RKO (cell line): ENCODE data around the gene RIMKLA.
A peak's percentile ranks its signal among the peaks of the same experiment; 100 is the strongest.

Experiments
- DNase-seq: peaks from one replicate; pipeline ENCODE4 v3.0.0-alpha.2; 2016; ENCODE audit warnings: low spot score

Gene RIMKLA

GRCh38 chr1:42430286-42431135 is 49.9 kb downstream of the RIMKLA start:
- DNase-seq, result peak; percentile 24

GRCh38 chr1:42431514-42431913 is 50.9 kb downstream of the RIMKLA start:
- no peak for DNase-seq

- no peak for DNase-seq
Measured at GRCh38 chr1:42432714-42433113, 52.1 kb downstream of the RIMKLA start.

GRCh38 chr1:42433369-42433768 is 52.8 kb downstream of the RIMKLA start:
- no peak for DNase-seq

GRCh38 chr1:42434340-42434739 is 53.7 kb downstream of the RIMKLA start:
- no peak for DNase-seq

GRCh38 chr1:42439940-42440339 is 59.3 kb downstream of the RIMKLA start:
- DNase-seq, result peak; percentile 76

GRCh38 chr1:42442662-42443061 is 62.1 kb downstream of the RIMKLA start:
- DNase-seq, result no peak

GRCh38 chr1:42449256-42449655 is 68.7 kb downstream of the RIMKLA start:
- DNase-seq, result no peak

- no peak for DNase-seq
Measured at GRCh38 chr1:42450061-42450460, 69.5 kb downstream of the RIMKLA start.

- DNase-seq, result no peak
Measured at GRCh38 chr1:42453386-42453785, 72.8 kb downstream of the RIMKLA start.

DNA sequence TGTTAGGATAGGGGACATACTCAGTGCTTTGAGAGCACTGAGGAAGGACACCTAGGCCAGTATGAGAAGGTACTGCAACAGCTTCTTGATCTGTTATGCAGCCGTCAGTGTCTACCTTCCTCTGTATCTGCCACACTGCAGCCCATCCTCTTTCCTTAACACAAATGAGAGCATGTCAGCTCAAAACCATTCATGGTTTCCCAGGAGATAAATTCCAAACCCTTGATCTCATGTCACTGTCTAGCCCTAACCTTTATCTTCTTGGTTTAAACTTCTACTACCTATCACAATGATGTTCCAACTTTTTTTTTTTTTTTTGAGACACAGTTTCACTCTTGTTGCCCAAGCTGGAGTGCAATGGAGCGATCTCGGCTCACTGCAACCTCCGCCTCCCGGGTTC is 73.8 kb downstream of the RIMKLA start:
- no peak for DNase-seq

DNA sequence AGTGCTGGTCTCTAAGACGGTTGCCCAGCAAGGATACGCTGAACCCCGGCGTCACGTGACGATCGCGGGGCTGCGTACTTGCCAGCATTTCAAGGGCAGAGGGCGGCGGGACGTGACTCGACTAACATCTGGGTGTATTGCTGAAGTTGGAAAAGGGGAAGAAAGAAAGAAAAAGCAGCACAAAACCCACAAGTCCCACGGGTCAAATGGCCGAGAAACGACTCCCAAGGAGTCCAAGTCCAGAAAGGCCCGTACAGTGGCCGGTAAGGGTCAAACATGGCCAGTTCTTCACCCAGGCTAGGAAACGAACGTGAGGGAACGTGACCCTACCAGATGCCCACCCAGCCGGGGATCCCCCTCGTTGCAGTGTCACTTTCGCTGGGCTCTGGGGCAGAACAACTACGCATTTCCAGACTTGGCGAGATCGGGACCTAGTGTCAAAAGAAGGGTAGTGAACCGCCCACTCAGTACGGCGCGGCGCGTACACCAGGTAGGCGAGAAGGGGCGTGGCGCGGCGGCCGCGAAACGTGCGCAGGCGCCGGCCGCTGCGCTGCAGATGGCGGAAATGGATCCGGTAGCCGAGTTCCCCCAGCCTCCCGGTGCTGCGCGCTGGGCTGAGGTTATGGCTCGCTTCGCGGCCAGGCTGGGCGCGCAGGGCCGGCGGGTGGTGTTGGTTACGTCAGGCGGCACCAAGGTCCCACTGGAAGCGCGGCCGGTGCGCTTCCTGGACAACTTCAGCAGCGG is 75.6 kb downstream of the RIMKLA start, which contains the start of the genes PPCS and ZMYND12:
PPCS (plus strand) TSS at position 534 of the 744 bp plus-strand sequence; CDS start at position 557, 23 bp downstream.
ZMYND12 (minus strand) TSS at position 13 of the 744 bp plus-strand sequence. CDS start 25 bp downstream, outside the sequence.
- DNase-seq, result peak; percentile 89

DNA sequence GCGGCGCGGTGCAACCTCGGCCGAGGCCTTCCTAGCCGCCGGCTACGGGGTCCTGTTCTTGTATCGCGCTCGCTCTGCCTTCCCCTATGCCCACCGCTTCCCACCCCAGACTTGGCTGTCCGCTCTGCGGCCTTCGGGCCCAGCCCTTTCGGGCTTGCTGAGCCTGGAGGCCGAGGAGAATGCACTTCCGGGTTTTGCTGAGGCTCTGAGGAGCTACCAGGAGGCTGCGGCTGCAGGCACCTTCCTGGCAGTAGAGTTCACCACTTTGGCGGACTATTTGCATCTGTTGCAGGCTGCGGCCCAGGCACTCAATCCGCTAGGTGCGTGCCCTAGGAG is 76.1 kb downstream of the RIMKLA start:
- peak; percentile 74 for DNase-seq

DNA sequence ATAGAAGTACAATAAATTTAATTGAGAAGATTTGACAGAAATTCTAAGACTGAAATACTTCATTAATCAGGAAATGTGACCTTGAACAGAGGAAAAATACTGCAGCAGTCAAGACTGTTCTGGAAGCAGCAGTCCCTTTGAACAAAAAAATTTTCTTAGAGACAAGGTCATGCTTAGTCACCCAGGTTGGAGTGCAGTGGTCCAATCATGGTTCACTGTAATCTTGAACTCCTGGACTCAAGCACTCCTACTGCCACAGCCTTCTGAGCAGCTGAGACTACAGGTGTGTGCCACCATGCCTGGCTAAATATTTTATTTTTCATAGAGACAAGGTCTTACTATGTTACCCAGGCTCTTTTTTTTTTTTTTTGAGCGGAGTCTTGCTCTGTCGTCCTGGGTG is 80.6 kb downstream of the RIMKLA start:
- peak; percentile 29 for DNase-seq

- DNase-seq, result peak; percentile 99
Measured at GRCh38 chr1:42462828-42463763, 82.5 kb downstream of the RIMKLA start, which contains the start of gene CCDC30. TSS of gene CCDC30 (plus strand) at chr1:42463286. CDS start at chr1:42480552, 17,266 bp downstream.

DNA sequence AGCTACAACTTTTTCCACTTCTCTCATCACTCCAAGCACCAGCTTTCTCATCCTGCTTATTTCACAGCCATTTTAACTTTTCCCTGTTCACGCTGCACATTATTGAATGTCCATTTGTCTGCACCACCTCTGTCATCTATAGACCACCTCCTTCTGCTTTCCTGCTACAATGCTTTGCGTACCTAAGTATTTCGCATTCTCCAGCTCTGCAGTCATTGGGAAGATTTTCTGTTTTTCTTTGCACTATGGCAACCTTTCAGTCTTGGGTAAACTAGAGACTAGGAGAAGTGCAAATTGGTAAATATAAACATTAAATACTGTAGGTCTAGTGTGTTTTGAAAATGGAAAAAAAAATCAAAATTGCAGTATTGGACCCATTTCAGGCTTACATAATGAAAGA is 83.3 kb downstream of the RIMKLA start:
- DNase-seq, result no peak

DNA sequence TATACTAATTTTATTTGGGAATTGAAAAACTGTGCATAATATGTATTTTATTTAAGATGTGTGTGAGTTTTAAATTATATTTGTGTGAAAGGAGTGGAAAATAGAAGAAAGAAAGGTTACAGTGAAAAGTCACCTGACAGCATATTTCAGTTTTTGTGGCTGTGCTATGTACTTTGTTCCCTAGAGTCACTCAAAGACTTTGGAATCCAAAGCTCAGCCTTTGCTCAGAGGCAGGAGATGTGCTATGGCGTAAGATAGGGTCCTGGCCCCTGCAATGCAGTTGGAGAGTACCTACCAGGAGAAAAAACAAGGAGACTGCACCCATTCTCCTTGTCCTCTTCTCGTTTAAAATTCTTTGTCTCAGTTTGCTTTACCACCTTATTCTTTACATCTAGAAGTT is 85.4 kb downstream of the RIMKLA start:
- no peak for DNase-seq

DNA sequence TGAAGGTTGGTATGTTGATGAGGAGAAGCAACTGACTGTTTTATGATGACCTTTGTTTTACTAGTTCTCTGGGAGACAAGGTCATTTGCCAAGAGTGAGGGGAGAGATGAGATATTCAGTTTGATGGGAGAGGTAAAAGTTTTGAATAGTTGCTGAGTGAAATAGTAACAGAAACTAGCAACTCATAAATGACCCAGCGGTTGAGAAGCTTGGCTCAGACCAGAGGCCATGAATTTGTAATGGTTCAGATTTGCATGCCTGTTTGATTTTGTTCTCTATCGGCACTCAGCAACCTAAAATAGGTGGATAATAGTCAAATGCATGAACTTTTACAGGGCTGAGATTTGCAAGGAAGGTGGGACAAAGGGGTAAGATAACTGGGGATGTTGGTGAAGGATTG is 89.1 kb downstream of the RIMKLA start:
- no peak for DNase-seq
